NCI-H2227 treated with DMSO at 0.1 percent for 48 hours (cell line): ENCODE measurements around the gene CCDC82.
A peak's percentile ranks its signal among the peaks of the same experiment; 100 is the strongest.

Experiments used
- DNase-seq: peaks from one replicate; lab custom pipeline; 2025; lab: John Stamatoyannopoulos, UW

Gene CCDC82

DNA sequence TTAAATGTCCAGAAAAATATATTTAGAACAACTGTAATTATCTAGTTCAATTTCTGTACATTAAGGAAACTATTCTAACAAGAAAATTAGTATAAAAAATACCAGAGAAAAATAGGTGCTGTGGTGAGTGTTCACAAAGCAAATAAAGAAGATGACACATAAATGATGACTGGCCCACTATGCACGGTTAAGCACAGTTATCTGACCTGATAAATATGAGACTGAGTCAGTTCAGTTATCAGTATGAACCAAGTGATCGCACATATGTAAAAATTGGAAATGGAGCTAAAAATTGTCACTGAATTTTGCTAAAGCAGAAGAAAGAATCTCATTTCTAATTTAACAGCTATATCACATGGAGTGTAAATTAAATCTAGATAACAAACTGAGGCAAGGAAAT is 27.9 kb downstream of the CCDC82 start:
- no peak for DNase-seq

DNA sequence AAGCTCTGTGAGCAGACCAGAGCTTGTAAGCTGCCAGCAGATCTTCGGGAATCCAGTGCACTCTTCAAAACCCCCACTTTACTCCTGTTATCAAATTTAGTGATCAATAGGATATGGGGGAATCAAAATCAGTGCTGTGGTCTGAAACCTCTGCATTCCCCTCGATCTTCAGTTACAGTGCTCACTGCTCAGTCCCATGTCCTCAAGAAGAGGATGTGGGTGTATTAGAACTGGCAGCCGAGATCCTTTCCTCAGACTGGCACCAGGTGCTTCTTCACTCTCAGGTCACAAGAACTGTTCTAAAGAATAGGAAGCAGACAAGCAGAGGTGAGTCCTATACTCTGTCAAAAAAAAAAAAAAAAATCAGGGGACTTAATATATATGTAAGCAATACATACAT is 31.4 kb downstream of the CCDC82 start:
- DNase-seq, result no peak

DNA sequence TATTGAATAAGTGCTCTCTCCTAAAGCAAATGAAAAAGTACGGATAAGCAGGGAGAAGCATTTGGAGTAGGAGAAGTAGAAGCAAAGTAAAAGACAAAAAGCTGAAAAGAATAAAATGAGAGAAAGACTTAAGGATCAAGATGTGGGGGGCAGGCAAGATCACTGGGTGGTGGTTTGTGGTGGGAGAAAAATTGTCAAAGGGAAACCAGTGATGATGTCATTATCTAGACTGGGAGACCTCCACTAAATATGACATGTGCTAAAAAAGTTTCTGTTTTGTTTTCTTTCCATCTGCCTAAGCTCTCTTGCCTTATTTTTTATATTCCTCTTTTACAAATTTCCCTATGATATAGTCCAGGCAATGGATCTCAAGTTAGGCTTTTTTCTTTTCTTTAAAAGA is 31.9 kb downstream of the CCDC82 start:
- DNase-seq, result no peak

DNA sequence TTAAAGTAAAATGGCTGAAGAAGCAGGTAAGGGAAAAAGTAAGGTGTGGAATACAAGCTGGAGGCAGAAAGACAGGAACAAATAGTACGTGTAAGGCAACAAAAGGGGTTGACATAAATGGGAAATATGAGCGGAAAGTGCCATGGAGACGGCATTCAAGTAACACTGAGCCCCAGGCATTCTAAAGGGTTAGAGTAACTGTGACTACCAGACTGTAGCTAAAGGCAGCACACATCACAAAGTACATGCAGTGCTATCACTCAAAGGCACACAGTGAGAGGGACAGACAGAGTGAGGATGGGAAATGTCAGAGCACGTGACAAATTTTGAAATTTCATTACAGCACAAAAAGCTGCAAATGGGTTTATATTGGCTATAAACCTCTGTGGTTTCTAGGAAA is 32.9 kb downstream of the CCDC82 start:
- no peak for DNase-seq

DNA sequence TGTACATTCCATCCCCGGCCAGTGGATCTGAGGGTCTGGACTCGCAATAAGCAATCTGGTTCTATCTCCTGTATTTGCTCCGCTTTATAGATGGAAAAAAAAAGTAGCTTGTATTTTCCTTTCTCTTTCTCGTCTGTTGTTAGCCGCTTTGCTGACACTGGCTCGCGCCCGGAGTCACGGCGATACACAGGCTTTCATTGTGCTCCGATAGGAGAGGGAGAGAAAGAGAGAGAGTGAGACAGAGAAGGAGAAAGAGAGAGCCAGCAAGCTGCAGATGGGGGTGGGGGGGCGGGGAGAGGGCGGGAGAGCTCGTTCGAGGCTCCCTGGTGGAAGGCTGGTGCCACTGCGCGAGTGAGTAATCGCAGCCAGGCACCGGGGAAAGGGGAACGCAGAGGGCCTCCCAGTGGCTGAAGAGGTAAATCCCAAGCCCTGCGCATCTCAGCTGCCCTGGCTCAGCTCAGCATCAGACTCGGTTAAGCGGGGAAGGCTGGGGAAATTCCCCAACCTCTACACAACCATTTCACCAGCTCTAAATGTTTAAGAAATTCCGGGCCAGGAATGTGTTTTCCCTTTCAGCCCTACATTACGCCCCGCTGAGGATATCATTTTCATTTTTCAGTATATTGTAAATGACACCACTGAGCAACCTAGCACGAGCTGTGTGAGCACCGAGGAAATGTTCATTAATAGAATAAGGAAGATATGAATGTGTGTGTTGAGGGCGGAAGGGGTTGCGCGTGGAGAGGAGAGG is 46.6 kb downstream of the CCDC82 start, which contains the start of gene MAML2:
MAML2 (minus strand) TSS at position 235 of the 751 bp plus-strand sequence. CDS start 1,300 bp downstream, outside the sequence.
- peak; percentile 81 for DNase-seq

DNA sequence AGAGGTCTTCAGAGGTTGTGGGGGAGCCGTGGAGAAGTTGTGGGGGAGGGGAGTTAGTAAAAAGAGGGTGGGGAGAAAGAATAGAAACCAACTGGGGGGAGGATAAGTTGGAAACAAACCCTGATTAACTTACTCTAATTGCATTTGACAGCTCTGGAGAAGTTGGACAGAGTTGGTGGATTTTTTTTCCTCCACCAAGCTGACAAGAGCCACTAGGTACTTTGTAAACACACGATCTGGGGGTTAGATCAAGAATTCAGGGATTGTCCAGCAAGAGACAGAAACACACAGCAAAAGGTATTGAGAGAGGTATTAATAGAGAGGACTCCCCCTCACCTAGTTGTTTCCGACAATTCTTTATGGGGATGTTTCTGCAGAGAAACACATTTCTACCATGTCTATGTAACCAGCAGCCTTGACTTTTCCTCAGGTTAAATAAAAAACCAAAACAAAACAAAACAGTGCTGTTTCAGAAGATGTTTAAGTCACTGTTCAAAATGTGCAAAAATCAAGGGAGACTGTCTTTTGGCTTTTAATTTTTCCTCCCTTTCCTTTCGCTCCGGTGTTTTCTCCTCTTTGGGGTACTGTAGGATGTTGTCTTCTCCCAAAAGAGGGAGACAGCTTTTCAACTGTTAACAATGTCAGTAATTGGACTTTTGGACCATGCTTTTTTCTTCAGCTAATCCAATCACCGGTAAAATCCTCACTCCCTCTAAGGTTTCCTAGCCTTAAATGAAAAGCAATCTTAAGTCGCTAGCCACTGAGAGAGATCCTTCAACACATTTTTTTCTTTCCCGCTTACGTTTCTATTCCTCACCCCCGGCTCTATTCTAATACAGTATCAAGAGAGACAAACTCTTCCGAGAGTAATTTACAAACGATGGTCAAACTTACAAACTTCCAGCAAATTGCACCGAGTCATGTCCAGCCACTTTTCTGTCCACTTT is 47.4 kb downstream of the CCDC82 start:
- no peak for DNase-seq

DNA sequence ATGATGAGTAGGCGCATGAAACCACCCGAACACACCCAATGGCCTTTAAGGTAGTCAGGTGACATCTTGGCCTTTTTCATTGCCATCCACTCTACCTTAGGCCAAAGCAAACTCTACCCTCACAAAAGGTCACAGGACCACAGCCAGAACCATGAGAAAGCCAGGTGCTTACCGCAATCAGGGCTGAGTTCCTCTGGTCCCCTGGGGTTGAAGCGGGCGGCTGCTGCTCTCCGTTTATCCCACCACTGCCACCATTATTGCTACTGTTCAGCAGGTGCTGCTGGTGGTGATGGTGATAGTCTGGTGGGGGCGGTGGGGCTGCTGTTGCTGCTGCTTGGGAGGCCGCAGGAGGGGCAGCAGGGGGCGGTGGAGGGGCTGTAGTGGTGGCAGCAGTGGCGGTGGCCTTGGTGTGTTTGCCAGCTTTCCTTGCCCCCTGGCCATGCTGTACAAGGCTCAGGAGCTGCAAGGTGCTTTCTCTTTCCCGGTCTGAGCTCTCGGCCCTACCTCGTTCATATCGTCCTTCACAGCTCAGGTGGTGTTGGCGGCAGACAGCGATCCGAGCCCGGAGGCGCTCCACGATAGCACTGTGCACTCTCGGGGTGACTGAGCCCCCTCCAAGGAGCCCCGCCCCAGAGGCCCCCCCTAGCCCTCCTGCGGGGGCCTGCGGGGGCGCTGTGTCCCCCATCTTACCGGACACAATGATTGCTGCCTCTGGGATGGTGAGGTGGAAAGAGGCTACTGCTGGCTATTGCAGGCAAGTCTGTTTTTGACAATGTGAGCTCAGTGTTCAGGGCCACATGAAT is 48.3 kb downstream of the CCDC82 start:
- DNase-seq, result no peak

DNA sequence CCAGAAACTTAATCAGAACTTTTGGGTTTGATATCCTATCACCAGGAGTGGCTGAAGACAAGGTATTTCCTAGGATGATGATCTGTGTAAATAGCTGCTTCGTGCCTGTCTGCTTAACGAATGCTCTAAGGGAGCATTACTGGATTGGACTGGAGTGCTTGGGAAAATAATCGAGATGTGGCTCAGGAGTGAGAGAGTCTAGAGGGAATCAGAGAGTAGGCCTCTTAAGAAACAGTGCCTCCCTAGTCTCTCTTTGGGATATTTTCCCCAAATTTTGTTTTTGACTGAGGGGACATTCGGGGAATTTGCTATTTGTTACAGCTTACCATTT is 49.2 kb downstream of the CCDC82 start:
- no peak for DNase-seq

DNA sequence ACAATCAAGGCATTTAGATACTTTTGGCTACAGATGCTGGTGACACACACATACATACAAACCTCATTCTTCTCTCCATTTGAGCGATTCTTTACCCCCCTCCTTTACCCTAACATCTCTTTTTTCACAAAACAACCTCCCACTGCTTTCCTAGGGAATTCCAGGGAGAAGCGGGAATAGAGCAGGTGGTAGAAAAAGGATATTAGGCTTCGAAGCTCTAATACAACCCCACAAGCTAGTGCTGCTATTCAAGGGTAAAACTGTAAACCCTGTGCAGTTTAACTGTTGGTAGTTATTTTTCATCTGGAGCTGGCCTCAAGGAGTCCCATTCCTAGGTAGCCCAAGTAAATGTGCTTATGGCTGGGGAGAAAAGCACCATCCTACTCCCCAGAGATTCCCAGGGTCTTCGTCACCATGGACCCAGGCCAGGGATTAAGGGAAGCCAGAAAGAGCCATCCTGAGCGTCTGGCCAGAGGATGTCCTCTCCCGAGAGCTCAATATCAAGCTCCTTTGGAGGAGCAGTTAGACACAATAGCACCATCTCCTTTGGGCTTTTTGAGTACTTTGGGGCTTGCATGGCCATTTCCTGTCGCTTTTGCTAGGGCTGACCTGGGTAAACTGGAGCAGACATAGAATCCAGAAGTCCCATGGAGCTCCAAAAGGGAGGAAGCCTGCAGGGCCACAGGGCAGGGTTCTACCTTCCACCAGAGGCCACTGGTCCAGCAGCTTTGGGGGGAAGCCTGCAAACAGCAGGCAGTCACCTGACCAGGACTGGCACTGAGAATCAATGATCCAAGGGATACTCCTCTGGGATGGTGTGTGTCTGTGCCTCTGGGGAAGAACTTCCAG is 49.8 kb downstream of the CCDC82 start:
- no peak for DNase-seq

DNA sequence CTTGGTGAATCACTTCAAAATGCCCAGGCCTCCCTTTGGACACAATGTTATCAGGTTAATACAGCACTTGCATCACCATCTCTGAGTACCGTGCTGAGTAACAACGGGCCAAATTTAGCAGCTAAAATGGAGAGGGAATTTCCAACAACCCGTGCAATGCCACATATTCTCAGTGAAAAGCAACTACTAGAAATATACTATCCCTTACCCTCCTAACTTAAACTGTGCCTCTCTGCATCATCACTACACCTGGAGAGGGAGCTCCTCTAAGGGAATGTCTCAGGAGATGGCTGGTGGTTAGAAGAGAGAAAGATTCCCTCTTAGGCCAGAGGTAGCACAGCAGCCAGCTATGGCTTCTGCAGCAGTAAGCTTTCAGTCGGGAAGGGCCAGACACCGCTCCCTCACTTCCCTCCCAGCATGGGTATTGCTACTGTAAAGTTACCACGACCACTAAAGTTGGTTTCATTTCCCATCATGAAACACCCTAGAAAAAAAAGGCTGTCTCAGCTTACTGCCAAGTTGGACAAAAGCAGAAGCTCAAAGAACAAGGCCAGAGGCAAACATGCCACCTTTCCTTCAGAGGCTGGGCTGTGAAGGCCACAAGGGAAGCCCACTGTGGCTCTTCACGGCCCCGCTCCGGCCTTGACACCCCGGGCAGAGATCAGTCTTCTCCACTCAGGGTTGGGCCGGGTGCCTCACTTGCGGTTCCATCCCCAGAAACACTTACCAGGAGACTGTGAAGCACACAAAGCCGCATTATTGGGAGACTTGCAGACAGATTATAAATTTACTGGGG is 50.6 kb downstream of the CCDC82 start:
- no peak for DNase-seq

DNA sequence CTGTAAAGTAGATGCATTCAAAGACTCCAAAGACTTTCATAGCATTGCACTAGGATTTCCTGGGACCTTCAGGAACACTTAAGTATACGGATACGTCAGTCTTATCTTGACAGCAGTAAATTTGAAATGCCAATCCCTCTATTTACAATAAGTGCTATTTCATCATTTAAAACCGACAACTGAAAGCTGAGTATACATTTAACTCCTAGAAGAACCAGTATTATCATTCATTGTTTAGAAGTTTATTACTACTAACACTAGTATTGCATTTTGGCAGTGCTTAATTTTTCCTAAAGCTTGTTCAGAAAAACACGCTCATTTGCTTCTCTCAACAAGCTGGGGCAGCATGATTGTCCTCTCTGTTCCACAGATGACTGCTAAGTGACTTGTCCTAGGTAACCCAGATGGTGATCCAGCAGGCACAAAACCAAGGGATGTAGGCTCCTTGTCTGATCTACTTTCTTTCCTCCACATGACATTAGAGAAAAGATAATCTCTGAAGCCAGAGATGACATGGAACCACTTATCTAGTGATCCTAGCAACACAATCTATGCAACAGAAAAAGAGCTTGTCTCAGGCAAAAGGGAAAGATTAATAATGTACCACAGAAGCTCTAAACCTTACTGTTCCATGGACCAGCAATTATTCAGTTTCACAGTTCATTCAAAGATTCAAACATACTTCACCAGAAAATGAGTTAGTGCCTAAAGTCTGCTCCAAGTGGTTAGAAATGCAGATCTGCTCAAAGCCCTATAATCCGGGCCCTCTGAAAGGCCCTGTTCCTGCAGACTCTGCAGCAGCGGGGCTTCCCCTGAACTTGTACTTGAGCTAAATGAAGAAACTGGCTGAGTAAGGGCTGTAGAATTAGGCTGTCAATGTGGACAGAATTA is 51.9 kb downstream of the CCDC82 start:
- no peak for DNase-seq

DNA sequence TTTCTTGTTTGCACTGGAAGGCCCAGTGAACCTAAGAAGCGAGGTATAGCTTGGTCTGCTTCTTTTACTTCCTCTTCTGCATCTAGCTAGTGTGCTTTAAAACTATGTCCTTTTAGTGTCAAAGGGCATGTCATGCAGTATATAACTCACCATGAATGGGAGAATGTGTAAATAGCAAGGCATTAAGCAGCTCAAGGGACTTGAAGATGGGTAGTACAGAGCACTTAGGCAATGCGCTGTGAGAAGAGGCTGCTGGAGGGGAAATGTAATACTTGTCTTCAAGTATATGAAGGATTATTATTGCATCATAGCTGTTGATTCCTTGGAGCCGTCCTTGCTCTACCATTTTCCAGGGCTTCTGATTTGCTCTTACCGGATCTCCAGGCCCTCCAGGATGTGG is 54.3 kb downstream of the CCDC82 start:
- DNase-seq, result no peak

DNA sequence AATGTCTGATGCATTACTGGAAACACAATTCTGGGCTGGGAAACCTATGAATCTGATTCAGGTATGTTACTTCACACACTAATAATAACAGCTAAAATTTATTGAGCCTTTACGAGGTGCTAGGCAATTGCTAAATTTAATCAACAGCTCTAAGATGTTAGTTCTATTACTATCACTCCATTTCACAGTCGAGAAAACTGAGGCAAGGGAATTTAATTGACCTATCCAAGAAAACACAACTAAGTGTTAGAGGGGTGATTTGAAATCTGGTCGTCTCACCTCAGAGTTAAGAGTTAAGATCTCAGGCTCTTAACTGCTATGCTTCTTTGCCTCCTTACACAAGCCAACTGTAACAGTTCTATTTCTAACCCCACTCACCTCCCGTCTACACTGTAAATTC is 55.5 kb downstream of the CCDC82 start:
- DNase-seq, result no peak

DNA sequence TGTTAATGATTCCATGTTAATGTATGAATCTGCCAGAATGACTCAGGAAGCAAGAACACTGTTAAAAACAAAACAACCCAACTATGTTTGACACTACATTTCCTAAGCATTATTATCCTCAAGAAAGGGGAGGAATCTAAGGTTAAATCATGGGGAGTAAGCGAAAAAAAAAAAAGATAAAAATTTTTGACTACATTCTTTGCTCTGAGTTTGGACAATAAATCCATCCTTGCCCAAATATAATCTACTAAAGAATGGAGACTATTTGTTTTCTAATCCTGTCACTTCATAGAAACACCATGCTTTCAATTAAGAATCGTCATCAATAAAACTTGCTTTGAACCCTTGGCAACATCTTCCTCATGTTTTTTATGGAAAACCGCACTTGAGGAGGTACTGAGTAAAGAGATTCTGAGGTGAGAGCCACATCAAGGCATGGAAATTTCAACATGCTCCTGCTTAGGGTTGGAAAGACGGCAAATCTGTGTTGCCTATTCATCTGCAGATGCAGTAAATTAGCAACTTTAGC is 56.5 kb downstream of the CCDC82 start:
- no peak for DNase-seq

DNA sequence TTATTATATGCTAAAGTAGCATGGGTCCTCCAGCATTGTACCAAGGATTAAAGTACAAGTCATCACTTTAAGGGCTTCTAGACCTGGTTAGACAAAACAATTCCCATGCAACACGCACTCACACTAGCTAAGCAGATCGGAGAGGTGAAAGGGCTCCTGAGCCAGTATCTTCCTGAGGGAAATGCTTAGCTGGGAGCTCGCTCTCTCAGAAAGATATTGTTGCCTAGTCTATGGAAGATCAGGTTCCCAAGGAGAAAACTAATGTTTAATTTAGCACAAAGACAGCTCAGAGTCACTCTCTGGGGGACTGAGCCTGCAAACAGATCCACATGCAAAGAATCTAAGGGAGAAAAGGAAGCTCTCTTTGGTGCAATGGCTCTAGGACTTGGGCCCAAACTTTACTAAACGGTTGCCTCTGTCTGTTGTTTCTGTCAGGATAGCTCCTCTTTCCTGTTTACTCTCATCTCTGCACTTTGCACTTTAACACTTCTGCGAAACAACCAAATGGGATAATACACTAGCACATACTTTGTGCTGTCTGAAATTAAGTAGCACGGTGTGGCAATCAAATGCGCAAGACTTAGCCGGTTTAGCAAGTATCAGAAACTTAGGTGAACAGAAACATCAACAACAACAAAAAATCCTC is 57.5 kb downstream of the CCDC82 start:
- no peak for DNase-seq

DNA sequence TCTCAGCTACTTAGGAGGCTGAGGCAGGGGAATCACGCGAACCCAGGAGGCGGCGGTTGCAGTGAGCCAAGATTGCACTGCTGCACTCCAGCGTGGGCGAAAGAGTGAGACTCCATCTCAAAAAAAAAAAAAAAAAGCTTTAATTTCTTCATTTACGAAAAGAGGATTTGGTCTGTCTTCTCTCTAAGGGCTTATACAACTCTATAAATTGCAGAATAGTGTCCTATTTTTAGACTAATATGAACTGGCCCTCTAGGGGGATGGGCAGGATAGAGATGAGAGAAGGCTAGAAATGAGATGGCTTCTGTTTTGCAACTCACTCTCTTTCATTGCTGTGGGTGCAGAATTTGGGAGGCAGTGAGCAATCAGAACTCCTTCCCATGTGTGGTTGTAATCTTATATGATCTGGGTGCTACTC is 58.0 kb downstream of the CCDC82 start:
- DNase-seq, result no peak

DNA sequence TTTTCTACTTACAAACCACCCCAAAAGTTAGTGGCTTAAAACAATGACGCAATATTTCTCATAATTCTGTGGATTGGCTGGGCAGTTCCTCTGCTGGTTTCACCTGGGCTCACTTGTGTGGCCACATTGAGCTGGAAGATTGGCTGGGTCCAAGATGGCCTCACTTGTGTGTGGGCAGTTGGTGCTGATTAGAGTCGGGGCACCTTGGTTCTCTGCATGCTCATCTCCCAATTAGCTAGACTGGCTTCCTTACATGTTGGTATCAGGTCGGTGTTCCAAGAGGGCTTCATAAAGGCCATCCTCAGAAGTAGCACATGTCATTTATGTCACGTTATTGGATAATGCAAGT is 59.2 kb downstream of the CCDC82 start:
- no peak for DNase-seq

DNA sequence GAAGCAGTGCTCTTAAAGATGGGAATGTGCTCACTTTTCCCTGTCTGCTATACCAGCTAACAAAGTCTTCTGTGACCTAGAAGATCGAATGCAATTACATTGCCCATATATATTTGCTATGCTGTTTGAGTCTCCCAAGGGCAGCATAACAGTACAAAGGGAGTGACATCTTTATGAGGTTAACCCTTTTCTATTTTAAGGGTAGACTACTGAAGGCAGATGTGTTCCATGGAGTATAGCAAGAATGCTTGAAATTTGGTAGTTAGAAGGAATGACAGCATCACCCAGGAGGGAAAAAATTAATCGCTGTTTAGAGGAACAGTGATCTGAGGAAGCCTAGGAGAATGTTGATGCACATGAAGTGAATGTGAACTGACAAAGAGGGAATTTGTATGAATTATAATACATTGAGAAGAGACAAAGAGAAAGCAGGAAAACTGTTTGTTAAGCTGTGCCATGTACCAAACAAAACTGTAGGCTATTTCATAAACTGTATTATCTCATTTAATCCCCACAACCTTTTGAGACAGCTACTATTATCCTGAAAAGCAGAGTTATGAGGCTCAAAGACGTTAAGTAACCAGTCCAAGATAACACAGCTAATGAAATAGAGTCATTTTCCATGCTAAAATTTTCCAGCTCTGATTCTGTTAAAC is 59.7 kb downstream of the CCDC82 start:
- DNase-seq, result no peak
